ENCODE data around the gene RAPGEF1.
"Not testable (repeated sequence)": the region's sequence is repeated elsewhere in the genome, so short reads cannot be mapped to it uniquely, and the experiment has no call there.

The RAPGEF1 gene

GRCh38 chr9:131668439-131669268 lies 71.2 kb downstream of the RAPGEF1 start:
- peak; percentile 55 for DNase-seq (ENCODE audit: low read depth)

DNA sequence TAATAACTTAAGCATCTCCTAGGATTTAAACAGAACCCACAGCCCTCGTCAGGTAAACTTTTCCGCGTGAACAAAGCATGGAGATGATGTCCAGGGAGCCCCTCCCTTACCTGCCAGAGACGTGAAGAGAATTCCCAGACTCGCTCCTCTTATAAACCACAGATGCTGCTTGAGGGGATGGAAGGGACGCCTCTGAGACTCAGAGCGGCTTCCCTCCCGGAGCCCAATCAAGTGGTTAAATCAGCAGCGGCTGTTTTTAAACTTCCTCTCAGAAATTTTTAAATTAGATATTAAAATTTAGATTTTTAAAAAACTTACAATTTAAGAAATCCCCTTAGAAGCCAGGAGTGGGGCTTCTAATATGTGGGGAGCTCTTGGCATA lies 71.8 kb downstream of the RAPGEF1 start:
- no peak for DNase-seq (ENCODE audit: low read depth)

DNA sequence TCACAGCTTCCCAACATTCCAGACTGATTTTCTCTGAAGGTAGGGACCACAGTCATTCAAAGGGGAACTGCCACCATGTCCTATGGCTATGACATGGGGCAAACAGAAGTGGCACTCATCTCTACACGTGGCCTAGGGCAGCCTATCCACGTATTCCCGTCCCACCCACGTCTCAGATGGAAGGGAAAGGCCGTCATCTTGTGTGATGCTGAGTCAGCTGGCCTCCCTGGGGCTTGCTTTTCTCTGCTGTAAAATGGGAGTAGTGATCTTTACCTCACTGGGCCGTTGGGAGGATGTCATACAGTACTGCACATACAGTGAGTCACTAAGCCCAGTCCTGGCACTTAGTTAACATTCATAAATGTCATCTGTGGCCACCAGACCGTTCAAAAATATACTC lies 72.3 kb downstream of the RAPGEF1 start:
- DNase-seq (ENCODE audit: low read depth): peak; percentile 40

- DNase-seq (ENCODE audit: low read depth): no peak
These were observed 73.1 kb downstream of the RAPGEF1 start for GRCh38 chr9:131666774-131667173.

- no peak for DNase-seq (ENCODE audit: low read depth)
These were observed 73.8 kb downstream of the RAPGEF1 start for GRCh38 chr9:131666029-131666428.

GRCh38 chr9:131663288-131663687 lies 76.6 kb downstream of the RAPGEF1 start:
- no peak for DNase-seq (ENCODE audit: low read depth)

GRCh38 chr9:131662289-131662621 lies 77.6 kb downstream of the RAPGEF1 start:
- DNase-seq (ENCODE audit: low read depth): not testable (repeated sequence)

- DNase-seq (ENCODE audit: low read depth): peak; percentile 56
These were observed 78.1 kb downstream of the RAPGEF1 start for GRCh38 chr9:131661568-131662288.

DNA sequence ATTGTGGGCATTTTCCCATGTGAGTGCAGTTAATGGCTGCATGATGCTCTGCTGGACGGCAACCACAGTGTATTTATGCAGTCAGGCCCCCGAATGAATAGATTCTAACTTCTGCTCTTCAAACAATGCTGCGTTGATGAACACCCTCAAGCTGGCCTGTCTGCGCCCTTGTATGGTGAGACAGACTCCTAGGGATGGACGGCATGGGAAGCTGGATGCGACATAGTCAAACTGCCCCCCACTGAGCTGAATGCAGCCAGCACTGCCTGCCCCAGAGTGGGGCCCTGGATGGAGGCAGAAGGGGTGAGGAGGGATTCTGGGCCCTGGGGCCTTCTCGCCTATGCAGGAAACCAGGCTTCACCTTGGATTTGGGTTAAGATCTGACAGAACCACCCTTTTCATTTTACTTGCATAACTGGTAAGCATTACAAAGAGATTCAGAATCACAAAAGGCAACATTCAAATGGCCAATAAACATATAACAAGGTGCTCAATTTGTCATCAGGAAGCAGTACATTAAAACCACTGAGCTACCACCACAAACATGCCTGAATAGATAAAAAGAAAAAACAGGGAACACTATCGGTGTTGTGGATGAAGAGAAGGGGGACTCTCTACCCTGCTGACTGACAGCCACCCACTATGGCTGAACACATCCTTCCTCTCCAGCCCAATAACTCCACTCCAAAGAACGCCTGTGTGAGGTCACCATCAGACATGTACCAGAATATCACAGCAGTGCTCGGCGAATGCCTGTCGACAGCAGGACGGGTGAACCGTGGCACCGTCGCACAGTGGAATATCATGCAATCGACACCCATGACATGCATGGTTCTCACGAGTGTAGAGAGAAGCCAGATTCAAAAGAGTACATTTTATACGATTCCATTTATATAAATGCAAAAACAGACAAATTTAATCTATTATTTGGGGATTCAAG lies 79.1 kb downstream of the RAPGEF1 start:
- DNase-seq (ENCODE audit: low read depth): no peak

- no peak for DNase-seq (ENCODE audit: low read depth)
These were observed 81.3 kb downstream of the RAPGEF1 start for GRCh38 chr9:131658377-131659129.

DNA sequence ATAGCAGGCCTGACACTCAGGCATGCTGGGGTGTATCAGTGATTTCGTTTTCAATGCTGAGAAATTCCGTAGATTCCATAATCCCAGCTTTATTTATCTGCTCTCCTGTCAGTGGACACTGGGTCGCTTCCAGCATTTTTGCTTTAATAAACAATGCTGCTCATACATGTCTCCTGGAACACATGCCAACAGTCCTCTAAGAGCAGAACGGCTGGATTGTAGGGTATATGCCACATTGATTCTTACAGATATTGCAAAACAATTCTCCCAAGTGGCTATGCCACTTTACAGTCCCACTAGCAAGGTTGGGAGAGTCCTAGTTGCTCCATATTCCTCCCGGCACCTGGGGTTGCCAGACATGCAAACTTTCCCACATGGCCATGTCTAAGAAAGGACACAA lies 81.9 kb downstream of the RAPGEF1 start:
- DNase-seq (ENCODE audit: low read depth): no peak

- no peak for DNase-seq (ENCODE audit: low read depth)
These were observed 82.4 kb downstream of the RAPGEF1 start for GRCh38 chr9:131657456-131657855.

GRCh38 chr9:131657037-131657377 lies 82.9 kb downstream of the RAPGEF1 start:
- no peak for DNase-seq (ENCODE audit: low read depth)

DNA sequence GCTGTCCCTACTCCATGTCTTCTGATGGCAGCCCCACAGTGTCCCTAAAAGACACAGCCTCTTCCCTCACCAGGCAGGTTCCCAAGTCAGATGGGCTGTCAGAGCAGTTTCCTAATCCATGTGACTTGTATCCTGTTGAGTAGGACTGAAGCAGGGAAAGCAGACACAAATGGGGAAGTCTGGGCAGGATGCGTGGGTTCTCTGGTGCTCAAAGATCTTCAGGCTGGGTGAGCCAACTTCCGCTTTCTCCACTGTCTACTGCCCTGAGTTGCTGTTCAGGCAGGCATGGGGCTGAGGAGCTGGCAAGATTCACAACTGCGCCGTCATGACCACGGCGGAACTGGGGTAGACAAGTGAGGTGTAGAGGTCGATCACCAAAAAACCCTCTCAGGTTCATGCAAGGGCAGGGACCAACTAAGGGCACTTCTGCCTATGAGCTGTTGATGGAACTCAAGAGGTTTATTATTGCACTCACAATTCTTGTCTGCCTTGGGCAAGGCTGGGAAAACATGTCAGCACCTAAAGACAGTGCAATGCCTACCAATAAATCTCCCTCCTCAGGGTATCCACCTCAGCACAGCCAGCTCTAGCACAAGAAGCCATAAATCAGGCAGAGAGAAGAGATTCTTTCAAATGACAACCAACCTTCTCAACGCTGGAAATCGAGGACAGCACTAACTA lies 83.4 kb downstream of the RAPGEF1 start:
- DNase-seq (ENCODE audit: low read depth): peak; percentile 54

GRCh38 chr9:131654369-131654768 lies 85.5 kb downstream of the RAPGEF1 start:
- DNase-seq (ENCODE audit: low read depth): not testable (repeated sequence)

GRCh38 chr9:131651599-131651998 lies 88.3 kb downstream of the RAPGEF1 start:
- no peak for DNase-seq (ENCODE audit: low read depth)

GRCh38 chr9:131651160-131651559 lies 88.7 kb downstream of the RAPGEF1 start:
- no peak for DNase-seq (ENCODE audit: low read depth)

DNA sequence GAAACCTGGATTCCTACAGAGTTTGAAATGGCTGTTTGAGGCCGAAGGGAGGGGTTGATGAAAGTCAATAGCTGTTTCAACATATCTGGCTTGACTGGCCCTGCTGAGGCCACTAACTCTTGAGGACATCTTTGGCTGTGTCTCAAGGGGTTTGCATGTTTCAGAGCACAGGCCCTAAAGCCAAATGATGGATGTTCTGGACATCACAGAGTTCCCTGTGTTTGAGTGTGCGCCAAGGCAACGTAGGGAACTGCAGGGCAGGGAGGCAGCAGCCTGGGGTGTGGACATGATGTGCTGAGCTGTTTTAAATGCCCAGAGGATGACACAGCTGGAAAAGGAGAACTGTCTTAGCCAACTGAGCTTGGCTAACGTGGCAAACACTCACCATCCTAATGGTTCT lies 89.6 kb downstream of the RAPGEF1 start:
- no peak for DNase-seq (ENCODE audit: low read depth)

GRCh38 chr9:131649646-131650045 lies 90.2 kb downstream of the RAPGEF1 start:
- DNase-seq (ENCODE audit: low read depth): no peak

GRCh38 chr9:131645078-131645776 lies 94.6 kb downstream of the RAPGEF1 start:
- DNase-seq (ENCODE audit: low read depth): no peak

All from stimulated activated CD8-positive, alpha-beta memory T cell treated with anti-CD3 and anti-CD28 coated beads, Interleukin-4, amount 100 ng/mL, for 24 hours (primary cell).